Kidney capillary endothelial cell (primary cell): ENCODE data around the gene ATP1A3.
"Not testable (repeated sequence)": the region's sequence is repeated elsewhere in the genome, so short reads cannot be mapped to it uniquely, and the experiment has no call there.

Experiments used
- DNase-seq: peaks from one replicate; pipeline ENCODE4 v3.0.0-alpha.2; 2018; ENCODE audit warnings: low spot score

The ATP1A3 gene

GRCh38 chr19:41945135-41945766, 48.8 kb downstream of the ATP1A3 start:
- DNase-seq = no peak

- no peak for DNase-seq
Observed at GRCh38 chr19:41944336-41944735, 49.7 kb downstream of the ATP1A3 start.

DNA sequence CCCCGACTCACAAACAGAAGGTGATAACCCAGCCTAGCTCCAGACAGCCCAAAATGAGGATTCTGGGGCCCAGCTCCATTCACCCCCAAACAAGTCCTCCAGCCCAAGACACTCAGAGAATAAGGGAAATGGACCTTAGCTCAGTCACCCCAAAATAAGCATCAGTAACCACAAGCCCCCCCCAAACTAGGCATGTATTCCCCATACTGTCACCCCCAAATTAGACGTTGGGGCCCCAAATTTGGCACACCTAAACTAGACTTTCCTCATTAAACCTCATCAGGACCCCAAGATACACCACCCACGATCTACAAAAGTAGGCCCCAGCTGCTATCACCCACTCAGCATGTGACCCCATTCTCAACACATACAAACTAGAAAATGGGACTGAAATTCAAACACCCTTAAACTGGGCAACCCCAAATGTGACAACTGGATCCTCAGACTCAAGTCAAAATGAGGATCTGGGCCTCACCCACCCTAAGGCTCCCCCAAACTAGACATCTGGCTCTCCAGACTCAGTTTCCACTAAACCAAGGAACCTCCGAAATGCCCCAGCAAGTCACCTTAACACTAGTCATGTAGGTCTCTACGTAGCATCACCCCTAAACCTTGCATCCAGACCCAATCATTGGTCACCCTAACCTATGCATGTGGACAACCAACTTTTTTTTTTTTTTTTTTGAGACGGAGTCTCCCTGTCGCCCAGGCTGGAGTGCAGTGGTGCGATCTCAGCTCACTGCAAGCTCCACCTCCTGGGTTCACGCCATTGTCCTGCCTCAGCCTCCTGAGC, 52.4 kb downstream of the ATP1A3 start:
- no peak for DNase-seq

DNA sequence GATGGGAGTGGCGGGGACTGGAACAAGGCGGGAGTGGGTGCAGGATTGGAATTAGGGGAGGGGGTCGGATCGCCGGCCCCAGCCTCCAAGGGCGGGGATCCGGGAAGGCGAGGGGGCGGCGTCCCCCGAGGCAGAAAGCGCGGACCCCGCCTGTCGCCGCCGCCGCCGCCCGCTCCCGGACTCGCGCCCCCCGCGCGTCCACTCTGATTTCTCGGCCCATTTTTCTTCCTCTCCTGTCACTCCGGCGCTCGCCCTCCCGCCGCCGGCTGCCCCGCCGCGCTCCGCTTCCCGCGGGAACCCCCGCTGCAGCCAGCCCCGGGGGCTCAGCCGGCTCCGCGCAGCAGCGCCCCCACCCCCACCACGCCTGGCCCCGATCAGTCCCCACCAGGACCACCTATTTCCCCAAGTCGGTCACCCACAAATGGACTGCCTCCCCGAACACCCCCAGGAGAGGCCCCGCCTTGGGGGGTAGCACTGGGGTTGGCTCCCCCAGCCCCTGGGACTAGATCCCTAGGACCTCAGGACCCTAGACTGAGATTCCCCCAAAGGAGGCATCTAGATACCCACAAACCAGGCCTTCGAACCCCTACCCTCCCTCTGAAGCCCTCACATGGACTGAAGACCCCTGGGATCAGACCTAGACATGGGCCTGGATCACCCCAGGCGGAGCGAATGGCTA, 53.2 kb downstream of the ATP1A3 start:
- no peak for DNase-seq

GRCh38 chr19:41939861-41940730, 53.9 kb downstream of the ATP1A3 start:
- no peak for DNase-seq

GRCh38 chr19:41939209-41939608, 54.8 kb downstream of the ATP1A3 start:
- DNase-seq = not testable (repeated sequence)

DNA sequence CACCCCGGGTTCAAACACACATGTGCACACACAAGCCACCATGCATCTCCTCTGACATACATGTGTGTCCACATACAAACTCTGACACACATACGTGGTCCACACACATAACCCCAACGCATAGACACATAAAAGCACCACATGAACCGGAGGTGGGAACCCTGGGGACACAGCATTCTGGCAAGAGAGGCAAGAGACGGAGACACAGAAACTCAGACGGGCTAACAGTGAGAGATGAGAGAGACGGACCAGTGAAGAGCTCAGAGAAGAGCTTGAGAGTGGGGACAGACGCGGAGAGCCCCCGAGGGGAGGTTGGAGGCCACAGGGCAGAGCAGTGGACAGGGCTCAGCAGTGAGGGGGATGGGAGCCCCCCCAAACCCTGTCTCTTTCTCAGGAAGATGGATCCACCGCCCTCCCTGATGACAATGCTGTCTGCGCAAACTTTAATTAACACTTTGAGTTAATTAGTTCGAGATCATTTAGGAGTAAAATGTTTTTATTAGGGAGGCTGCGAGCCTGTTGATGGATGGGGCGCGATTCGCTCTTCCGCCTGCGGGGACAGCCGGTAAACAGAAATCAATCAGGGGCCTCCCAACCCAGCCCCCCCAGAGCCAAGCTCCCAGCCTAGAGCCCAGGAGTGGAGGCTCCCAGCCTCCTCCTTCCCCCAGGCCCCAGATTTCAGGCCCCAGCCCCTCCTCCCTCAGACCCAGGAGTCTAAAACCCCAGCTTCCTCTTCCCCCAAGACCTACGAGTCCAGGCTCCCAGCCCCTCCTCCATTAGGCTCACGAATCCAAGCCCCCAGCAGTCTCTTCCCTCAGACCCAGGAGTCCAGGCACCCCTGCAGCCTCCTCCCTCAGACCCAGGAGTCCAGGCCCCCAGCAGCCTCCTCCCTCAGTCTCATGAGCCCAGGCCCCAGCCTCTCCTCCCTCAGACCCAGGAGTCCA, 56.2 kb downstream of the ATP1A3 start:
- DNase-seq = no peak

DNA sequence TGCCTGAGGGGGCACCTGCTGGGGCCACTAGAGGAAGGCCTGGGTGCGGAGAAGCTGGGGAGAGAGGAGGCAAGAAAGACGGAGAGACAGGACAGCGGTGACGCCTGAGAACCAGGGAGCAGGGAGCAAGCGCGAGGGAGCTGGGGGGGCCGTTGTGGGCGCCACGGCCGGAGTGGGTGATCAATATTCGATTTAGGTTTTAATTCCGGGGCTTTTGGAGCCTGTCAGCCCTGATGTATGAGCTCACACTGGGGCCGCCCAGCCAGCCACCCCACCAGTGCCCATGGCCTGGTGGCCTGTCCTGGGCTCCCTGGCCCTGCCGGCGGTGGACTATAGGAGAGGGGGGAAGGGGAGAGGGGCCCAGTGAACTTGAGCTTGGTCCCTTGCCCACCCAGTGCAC, 57.1 kb downstream of the ATP1A3 start:
- no peak for DNase-seq

DNA sequence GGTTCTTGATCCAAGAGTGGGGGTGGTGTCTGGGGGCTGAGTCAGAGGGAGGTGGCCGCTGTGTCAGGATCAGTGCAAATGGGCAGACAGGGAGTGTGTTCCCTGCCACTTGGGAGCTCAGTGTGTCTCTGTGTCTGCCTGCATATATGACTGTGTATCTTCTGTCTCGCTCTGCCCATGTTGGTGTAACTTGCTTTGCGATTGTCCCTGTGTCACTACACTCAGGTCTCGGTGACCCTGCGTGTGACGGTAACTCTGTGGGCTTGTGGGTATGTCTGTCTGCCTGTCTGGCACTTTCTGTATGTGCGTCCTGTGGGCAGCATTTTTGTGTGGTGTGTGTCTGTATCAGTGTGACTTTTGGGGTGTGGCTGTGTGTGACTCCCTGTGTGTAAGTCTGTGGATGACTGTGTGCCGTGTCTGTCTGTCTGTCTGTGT, 57.6 kb downstream of the ATP1A3 start:
- no peak for DNase-seq

- DNase-seq = no peak
Observed at GRCh38 chr19:41935760-41936415, 58.1 kb downstream of the ATP1A3 start.

GRCh38 chr19:41934849-41935374, 59.1 kb downstream of the ATP1A3 start:
- peak; percentile 51 for DNase-seq

DNA sequence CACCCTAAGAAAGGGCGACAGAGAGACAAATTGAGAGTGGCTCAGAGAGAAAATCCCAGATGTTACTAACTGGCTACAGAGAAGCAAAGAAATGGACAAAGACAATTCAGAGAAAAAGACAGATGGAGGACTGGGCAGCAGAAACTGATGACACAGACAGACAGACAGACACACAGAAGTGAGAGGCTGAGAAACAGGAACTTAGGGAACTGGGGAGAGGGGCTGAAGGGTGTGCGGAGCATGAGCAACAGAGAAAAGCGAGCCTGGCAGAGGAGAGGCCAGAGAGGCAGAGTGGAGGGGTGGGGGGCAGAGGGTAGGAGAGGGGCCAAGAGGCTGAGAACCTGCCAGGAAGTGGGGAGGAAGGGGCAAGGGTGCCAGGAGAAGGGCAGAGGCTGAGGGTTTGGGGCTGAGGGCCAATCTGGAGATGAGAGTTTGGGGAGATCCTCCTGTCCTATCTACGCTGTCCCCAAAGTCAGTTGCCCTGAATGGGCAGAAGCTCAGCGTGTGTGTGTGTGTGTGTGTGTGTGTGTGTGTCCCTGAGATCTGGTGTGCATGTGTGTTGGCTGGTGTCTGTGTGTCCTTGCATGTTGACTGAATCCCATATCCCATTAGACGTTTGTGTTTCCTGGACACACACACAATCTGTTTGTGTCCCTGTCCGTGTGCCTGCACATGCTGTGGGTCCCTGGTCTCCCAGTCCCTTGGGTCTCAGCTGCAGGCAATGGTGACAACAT, 60.2 kb downstream of the ATP1A3 start:
- DNase-seq = no peak

DNA sequence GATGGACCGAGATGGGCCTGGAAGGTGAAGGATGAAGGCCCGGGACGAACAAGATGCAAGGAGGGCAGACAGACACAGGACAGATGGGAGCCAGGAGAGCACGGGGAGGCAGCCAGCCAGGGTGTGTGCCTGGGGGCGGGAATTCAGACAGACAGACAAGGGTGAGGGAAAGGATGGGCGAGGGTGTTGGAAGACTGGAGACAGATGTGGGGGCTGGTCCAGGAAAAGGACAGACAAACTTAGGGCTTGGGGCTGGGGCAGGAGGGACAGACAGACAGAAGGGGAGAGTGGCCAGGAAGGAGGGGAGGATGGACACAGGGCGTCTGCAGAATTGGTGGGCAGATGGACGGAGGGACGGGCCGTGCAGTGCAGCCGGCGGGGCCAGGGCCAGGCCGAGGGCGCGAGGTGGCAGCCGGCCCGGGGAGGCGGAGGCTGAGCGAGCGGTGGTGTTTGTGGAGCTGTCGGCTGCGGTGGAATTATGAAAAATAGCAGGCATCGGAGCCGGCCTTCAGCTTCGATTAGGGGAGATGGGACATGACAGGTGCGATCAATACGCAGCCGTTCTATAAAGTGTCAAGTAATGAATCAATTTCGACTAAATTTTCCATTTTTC, 61.2 kb downstream of the ATP1A3 start:
- DNase-seq = no peak

DNA sequence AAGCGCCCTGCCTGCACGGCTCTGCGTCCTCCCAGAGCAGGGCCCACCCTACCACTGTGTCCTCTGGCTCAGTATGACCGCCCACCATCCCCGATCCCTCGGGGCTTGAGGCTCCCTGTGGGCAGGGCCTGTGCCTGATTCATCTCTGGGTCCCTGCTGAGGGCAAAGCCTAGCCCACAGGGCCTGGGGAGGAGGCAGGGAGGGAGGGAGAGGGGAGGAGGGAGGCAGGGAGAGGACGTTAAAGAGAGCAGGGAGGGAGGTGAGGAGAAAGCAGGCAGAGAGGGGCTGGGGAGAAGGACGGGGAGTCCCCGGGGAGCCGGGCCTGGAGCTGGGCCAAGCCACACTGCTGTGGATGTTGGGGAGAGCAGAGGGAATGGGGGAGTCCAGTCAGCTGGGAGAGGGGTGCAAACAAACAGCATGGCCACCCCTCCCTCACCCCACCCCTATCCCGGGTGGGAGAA, 61.7 kb downstream of the ATP1A3 start:
- no peak for DNase-seq

DNA sequence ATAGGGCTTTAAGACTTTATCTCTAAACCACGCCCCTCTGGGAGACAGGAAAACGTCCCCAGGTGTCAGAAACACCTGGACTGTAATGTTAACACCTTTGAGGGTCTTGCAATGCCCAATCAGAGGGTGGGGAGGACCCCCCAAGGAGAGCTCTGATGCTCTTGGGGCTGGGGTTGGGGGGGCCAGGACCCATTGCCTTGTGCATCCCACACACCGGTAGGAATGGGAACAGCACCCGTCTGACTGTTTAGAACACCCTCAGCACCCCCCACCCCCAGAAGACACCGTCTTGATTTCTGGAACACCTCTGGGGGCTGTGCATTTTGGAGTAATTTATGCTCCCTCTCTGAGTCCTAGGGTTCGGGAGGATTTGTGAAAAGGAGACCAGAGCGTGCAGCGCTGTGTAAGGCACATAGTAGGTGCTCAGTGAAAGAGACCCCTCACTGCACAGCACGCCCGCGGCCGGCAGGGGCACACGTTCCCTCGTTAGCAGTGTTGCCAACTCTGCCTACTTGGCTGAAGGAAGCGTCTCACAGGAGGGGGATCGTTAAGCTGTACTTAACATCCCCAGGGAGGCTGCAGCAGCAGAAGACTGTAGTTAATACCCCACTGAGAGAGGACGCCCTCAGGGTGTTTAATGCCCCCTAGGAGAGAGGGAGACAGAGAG, 63.0 kb downstream of the ATP1A3 start:
- no peak for DNase-seq

- DNase-seq = no peak
Observed at GRCh38 chr19:41930322-41930722, 63.7 kb downstream of the ATP1A3 start.

- DNase-seq = no peak
Observed at GRCh38 chr19:41929536-41930071, 64.4 kb downstream of the ATP1A3 start.
